GM12878 (cell line): ENCODE results near the gene GRAMD1C. TPM values are rescaled to one million over a fixed set of nuclear protein-coding genes. Genes with fewer than 3 reads are reported as not detected.
A peak's percentile ranks its signal among the peaks of the same experiment; 100 is the strongest.

ENCODE experiments used
- BCL11A ChIP-seq: IDR thresholded peaks from 2 replicates; pipeline ENCODE4 v1.6.1; 2011; ENCODE audit warnings: low read depth, low read length
- CREB1 ChIP-seq: IDR thresholded peaks from 2 replicates; pipeline ENCODE4 v1.6.1; 2012; ENCODE audit warnings: low read depth, mild to moderate bottlenecking, inconsistent platforms
- HCFC1 ChIP-seq: fragments of 150-350 bp; IDR thresholded peaks from 2 replicates; pipeline ENCODE4 v1.6.1; 2014; ENCODE audit warnings: low read length
- HDAC2 ChIP-seq: fragments of 200-600 bp; sonication (generic); IDR thresholded peaks from 2 replicates; pipeline ENCODE4 v1.6.1; 2017
- HDGF ChIP-seq: fragments of 450-650 bp; IDR thresholded peaks from 2 replicates; pipeline ENCODE4 v1.6.1; 2016; ENCODE audit warnings: antibody characterized with exemption
- NFXL1 ChIP-seq: fragments of 450-650 bp; IDR thresholded peaks from 2 replicates; pipeline ENCODE4 v1.6.1; 2017; ENCODE audit warnings: antibody characterized with exemption, mild to moderate bottlenecking, borderline replicate concordance
- NFYA ChIP-seq: IDR thresholded peaks from 2 replicates; pipeline ENCODE4 v1.6.1; 2011; ENCODE audit warnings: low read depth, mild to moderate bottlenecking, low read length, improper control_type of control experiment, borderline replicate concordance
- POLR2A ChIP-seq: IDR thresholded peaks from 2 replicates; pipeline ENCODE4 v1.6.1; 2011; ENCODE audit warnings: low read depth, mild to moderate bottlenecking, low read length
- RBBP5 ChIP-seq: fragments of 200-600 bp; sonication (generic); conservative IDR thresholded peaks from 2 replicates; pipeline ENCODE4 v1.6.1; 2016
- RUNX3 ChIP-seq: IDR thresholded peaks from 2 replicates; pipeline ENCODE4 v1.6.1; 2012; ENCODE audit warnings: low read length, inconsistent platforms
- SREBF1 ChIP-seq: IDR thresholded peaks from 2 replicates; pipeline ENCODE4 v1.6.1; 2012; ENCODE audit warnings: mild to moderate bottlenecking, low read length
- TARDBP ChIP-seq: IDR thresholded peaks from 2 replicates; pipeline ENCODE4 v1.6.1; 2016; ENCODE audit warnings: borderline replicate concordance
- YY1 ChIP-seq: IDR thresholded peaks from 2 replicates; pipeline ENCODE4 v1.6.1; 2011; ENCODE audit warnings: low read depth, mild to moderate bottlenecking, low read length
- ZNF217 ChIP-seq: fragments of 450-650 bp; IDR thresholded peaks from 2 replicates; pipeline ENCODE4 v1.6.1; 2017; ENCODE audit warnings: antibody characterized with exemption, mild to moderate bottlenecking
- ZNF384 ChIP-seq: IDR thresholded peaks from 2 replicates; pipeline ENCODE4 v1.6.1; 2012; ENCODE audit warnings: low read depth, mild to moderate bottlenecking, low read length, improper control_type of control experiment, borderline replicate concordance
- polyA plus RNA-seq, 11 experiments: library from polyadenylated mRNA; depleted of rRNA in 4 of 11; unstranded in 6 of 11; stranded (reverse) in 5 of 11; fragments of >200 nt; fragmentation: Nextera tagmentation in 4 of 11; fragmentation: Illumina TruSeq in 1 of 11; extraction: Ambion mirVana in 4 of 11; extraction: Trizol in 1 of 11; gene quantifications; 1 replicate in 1 of 11; 2 replicates in 10 of 11; pipeline versions ENCODE4 v1.2.1 to v1.2.3, GENCODE V29; 2011 to 2016; ENCODE audit warnings: inconsistent platforms in 2 of 11, missing spikeins in 2 of 11, low read depth in 1 of 11
- total RNA-seq, 4 experiments: library from RNA; depleted of rRNA in 3 of 4; stranded (reverse); fragments of >200 nt in 3 of 4; fragmentation: Illumina TruSeq in 1 of 4; extraction: Trizol in 1 of 4; gene quantifications; 2 replicates each; pipeline versions ENCODE4 v1.2.1 to v1.2.3, GENCODE V29; 2013 to 2021
- TF ChIP-seq, protein P1 (sequence below): fragments of 450-650 bp; IDR thresholded peaks from 2 replicates; pipeline ENCODE4 v1.6.1; 2016; ENCODE audit warnings: mild to moderate bottlenecking
- TF ChIP-seq, protein P2 (sequence below): IDR thresholded peaks from 2 replicates; pipeline ENCODE4 v1.6.1; 2012; ENCODE audit warnings: low read depth, low read length, improper control_type of control experiment
- TF ChIP-seq, protein P3 (sequence below): IDR thresholded peaks from 2 replicates; pipeline ENCODE4 v1.6.1; 2011; ENCODE audit warnings: mild to moderate bottlenecking, low read depth, low read length, moderate library complexity; ENCODE audit not compliant: insufficient replicate concordance
- TF ChIP-seq, protein P4 (sequence below): IDR thresholded peaks from 2 replicates; pipeline ENCODE4 v1.6.1; 2011; ENCODE audit warnings: borderline replicate concordance, low read depth, mild to moderate bottlenecking, moderate library complexity, low read length; ENCODE audit not compliant: insufficient read depth, poor library complexity, severe bottlenecking
- TF ChIP-seq, protein P5 (sequence below): IDR thresholded peaks from 2 replicates; pipeline ENCODE4 v1.6.1; 2012; ENCODE audit warnings: low read depth, low read length, improper control_type of control experiment
- TF ChIP-seq, protein P6 (sequence below): fragments of 450-650 bp; conservative IDR thresholded peaks from 2 replicates; pipeline ENCODE4 v1.6.1; 2017; ENCODE audit warnings: mild to moderate bottlenecking, moderate library complexity
- TF ChIP-seq, protein P7 (sequence below): fragments of 450-650 bp; formaldehyde crosslinking; IDR thresholded peaks from 2 replicates; pipeline ENCODE4 v1.5.0; 2022; ENCODE audit warnings: mild to moderate bottlenecking, missing genetic modification characterization

The GRAMD1C gene
- total and polyA plus RNA-seq, 10 of the 15 experiments (the other 5 are each of a cell fraction or from before 2014, with no cell fraction given): 3.2 to 9.2 (median 5.5) TPM

DNA sequence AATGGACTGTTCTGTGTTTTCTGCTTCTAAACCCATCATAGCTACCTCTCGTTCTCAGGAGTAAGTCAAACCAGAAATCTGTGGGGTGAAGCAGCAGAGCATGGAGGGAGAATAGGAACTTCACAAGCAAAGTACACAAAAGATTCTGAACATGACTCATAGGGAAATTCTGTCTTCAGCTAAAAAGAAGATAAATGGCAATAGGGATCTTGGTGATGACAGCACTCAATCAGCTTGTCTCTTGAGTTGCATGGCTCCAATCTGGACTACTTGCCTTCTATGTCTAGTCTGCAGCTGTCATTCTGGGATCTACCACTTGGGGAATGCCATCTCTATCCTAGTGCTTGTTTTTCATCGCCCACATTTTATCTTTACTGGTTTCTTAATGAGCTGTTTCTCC, 13.5 kb upstream of the GRAMD1C start (continued):
- TF ChIP-seq, protein P1, sequence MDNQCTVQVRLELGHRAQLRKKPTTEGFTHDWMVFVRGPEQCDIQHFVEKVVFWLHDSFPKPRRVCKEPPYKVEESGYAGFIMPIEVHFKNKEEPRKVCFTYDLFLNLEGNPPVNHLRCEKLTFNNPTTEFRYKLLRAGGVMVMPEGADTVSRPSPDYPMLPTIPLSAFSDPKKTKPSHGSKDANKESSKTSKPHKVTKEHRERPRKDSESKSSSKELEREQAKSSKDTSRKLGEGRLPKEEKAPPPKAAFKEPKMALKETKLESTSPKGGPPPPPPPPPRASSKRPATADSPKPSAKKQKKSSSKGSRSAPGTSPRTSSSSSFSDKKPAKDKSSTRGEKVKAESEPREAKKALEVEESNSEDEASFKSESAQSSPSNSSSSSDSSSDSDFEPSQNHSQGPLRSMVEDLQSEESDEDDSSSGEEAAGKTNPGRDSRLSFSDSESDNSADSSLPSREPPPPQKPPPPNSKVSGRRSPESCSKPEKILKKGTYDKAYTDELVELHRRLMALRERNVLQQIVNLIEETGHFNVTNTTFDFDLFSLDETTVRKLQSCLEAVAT: 0 out of 2 replicates have a peak, but pooled peaks have one; percentile 26
- TF ChIP-seq CREB1: peak; percentile 56; the same call in 1 of the 2 replicates
- no peak for TF ChIP-seq ZNF384
- TF ChIP-seq NFXL1: no peak
- TF ChIP-seq, protein P2, sequence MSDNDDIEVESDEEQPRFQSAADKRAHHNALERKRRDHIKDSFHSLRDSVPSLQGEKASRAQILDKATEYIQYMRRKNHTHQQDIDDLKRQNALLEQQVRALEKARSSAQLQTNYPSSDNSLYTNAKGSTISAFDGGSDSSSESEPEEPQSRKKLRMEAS: no peak
- TF ChIP-seq TARDBP: no peak
- TF ChIP-seq, protein P3, sequence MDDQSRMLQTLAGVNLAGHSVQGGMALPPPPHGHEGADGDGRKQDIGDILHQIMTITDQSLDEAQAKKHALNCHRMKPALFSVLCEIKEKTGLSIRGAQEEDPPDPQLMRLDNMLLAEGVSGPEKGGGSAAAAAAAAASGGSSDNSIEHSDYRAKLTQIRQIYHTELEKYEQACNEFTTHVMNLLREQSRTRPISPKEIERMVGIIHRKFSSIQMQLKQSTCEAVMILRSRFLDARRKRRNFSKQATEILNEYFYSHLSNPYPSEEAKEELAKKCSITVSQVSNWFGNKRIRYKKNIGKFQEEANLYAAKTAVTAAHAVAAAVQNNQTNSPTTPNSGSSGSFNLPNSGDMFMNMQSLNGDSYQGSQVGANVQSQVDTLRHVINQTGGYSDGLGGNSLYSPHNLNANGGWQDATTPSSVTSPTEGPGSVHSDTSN: peak; percentile 92
- TF ChIP-seq, protein P4, sequence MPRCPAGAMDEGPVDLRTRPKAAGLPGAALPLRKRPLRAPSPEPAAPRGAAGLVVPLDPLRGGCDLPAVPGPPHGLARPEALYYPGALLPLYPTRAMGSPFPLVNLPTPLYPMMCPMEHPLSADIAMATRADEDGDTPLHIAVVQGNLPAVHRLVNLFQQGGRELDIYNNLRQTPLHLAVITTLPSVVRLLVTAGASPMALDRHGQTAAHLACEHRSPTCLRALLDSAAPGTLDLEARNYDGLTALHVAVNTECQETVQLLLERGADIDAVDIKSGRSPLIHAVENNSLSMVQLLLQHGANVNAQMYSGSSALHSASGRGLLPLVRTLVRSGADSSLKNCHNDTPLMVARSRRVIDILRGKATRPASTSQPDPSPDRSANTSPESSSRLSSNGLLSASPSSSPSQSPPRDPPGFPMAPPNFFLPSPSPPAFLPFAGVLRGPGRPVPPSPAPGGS: peak; percentile 25
- TF ChIP-seq, protein P5, sequence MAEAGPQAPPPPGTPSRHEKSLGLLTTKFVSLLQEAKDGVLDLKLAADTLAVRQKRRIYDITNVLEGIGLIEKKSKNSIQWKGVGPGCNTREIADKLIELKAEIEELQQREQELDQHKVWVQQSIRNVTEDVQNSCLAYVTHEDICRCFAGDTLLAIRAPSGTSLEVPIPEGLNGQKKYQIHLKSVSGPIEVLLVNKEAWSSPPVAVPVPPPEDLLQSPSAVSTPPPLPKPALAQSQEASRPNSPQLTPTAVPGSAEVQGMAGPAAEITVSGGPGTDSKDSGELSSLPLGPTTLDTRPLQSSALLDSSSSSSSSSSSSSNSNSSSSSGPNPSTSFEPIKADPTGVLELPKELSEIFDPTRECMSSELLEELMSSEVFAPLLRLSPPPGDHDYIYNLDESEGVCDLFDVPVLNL: no peak
- peak; percentile 83 for TF ChIP-seq RUNX3
- no peak for TF ChIP-seq SREBF1
- TF ChIP-seq HCFC1: no peak
- TF ChIP-seq POLR2A: no peak
- 0 out of 2 replicates have a peak, but pooled peaks have one; percentile 25 for TF ChIP-seq YY1
- no peak for TF ChIP-seq HDGF
- TF ChIP-seq BCL11A: peak; percentile 76; the same call in 1 of the 2 replicates
- no peak for TF ChIP-seq HDAC2
- TF ChIP-seq, protein P6, sequence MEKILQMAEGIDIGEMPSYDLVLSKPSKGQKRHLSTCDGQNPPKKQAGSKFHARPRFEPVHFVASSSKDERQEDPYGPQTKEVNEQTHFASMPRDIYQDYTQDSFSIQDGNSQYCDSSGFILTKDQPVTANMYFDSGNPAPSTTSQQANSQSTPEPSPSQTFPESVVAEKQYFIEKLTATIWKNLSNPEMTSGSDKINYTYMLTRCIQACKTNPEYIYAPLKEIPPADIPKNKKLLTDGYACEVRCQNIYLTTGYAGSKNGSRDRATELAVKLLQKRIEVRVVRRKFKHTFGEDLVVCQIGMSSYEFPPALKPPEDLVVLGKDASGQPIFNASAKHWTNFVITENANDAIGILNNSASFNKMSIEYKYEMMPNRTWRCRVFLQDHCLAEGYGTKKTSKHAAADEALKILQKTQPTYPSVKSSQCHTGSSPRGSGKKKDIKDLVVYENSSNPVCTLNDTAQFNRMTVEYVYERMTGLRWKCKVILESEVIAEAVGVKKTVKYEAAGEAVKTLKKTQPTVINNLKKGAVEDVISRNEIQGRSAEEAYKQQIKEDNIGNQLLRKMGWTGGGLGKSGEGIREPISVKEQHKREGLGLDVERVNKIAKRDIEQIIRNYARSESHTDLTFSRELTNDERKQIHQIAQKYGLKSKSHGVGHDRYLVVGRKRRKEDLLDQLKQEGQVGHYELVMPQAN: no peak
- TF ChIP-seq, protein P7, sequence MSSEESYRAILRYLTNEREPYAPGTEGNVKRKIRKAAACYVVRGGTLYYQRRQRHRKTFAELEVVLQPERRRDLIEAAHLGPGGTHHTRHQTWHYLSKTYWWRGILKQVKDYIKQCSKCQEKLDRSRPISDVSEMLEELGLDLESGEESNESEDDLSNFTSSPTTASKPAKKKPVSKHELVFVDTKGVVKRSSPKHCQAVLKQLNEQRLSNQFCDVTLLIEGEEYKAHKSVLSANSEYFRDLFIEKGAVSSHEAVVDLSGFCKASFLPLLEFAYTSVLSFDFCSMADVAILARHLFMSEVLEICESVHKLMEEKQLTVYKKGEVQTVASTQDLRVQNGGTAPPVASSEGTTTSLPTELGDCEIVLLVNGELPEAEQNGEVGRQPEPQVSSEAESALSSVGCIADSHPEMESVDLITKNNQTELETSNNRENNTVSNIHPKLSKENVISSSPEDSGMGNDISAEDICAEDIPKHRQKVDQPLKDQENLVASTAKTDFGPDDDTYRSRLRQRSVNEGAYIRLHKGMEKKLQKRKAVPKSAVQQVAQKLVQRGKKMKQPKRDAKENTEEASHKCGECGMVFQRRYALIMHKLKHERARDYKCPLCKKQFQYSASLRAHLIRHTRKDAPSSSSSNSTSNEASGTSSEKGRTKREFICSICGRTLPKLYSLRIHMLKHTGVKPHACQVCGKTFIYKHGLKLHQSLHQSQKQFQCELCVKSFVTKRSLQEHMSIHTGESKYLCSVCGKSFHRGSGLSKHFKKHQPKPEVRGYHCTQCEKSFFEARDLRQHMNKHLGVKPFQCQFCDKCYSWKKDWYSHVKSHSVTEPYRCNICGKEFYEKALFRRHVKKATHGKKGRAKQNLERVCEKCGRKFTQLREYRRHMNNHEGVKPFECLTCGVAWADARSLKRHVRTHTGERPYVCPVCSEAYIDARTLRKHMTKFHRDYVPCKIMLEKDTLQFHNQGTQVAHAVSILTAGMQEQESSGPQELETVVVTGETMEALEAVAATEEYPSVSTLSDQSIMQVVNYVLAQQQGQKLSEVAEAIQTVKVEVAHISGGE (CRISPR knock-in tag): no peak
- TF ChIP-seq ZNF217: peak; percentile 32; the same call in 1 of the 2 replicates
- TF ChIP-seq RBBP5: no peak
- TF ChIP-seq NFYA: no peak
